A673 (cell line): ENCODE results near the gene PACS2.

Experiments
- EZH2 ChIP-seq: fragments of 200-600 bp; sonication (generic); IDR thresholded peaks from 2 replicates; pipeline ENCODE4 v1.6.1; 2017; ENCODE audit warnings: borderline replicate concordance, low read depth, mild to moderate bottlenecking, mixed read lengths, antibody characterized with exemption, low read length; ENCODE audit not compliant: poor library complexity, severe bottlenecking
- TF ChIP-seq, protein P1 (sequence below): fragments of 300-800, 200-600 bp; sonication (generic); conservative IDR thresholded peaks from 2 replicates; pipeline ENCODE4 v1.5.1; 2017; ENCODE audit warnings: low read depth, mild to moderate bottlenecking, antibody characterized with exemption, low read length, moderate library complexity, mixed read lengths

GRCh38 chr14:105328678-105329390, 14.3 kb downstream of the PACS2 start:
- no peak for TF ChIP-seq EZH2
- TF ChIP-seq, protein P1, sequence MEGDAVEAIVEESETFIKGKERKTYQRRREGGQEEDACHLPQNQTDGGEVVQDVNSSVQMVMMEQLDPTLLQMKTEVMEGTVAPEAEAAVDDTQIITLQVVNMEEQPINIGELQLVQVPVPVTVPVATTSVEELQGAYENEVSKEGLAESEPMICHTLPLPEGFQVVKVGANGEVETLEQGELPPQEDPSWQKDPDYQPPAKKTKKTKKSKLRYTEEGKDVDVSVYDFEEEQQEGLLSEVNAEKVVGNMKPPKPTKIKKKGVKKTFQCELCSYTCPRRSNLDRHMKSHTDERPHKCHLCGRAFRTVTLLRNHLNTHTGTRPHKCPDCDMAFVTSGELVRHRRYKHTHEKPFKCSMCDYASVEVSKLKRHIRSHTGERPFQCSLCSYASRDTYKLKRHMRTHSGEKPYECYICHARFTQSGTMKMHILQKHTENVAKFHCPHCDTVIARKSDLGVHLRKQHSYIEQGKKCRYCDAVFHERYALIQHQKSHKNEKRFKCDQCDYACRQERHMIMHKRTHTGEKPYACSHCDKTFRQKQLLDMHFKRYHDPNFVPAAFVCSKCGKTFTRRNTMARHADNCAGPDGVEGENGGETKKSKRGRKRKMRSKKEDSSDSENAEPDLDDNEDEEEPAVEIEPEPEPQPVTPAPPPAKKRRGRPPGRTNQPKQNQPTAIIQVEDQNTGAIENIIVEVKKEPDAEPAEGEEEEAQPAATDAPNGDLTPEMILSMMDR, result no peak
